Epithelial cell of proximal tubule (primary cell): ENCODE measurements around the gene RNF166. TPM values are rescaled to one million over a fixed set of nuclear protein-coding genes. Genes with fewer than 3 reads are reported as not detected.

Experiments
- DNase-seq: peaks from one replicate; pipeline ENCODE4 v3.0.0-alpha.2; 2011; ENCODE audit warnings: low read depth
- H3K4me3 ChIP-seq: 2 replicates; pipeline ENCODE4 v1.5.1; 2011; ENCODE audit warnings: low read depth, mild to moderate bottlenecking, low read length
- total RNA-seq: library from RNA; depleted of rRNA; stranded (reverse); fragments of >200 nt; gene quantifications from 2 replicates; pipeline ENCODE4 v1.2.3, GENCODE V29; 2015
- TF ChIP-seq, protein P1 (sequence below): conservative IDR thresholded peaks from 2 replicates; pipeline ENCODE4 v1.5.1; 2012; ENCODE audit warnings: low read depth, mild to moderate bottlenecking, low read length

Gene RNF166, protein sequence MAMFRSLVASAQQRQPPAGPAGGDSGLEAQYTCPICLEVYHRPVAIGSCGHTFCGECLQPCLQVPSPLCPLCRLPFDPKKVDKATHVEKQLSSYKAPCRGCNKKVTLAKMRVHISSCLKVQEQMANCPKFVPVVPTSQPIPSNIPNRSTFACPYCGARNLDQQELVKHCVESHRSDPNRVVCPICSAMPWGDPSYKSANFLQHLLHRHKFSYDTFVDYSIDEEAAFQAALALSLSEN
- total RNA-seq: 29.7 and 32.8 TPM in 2 replicates

DNA sequence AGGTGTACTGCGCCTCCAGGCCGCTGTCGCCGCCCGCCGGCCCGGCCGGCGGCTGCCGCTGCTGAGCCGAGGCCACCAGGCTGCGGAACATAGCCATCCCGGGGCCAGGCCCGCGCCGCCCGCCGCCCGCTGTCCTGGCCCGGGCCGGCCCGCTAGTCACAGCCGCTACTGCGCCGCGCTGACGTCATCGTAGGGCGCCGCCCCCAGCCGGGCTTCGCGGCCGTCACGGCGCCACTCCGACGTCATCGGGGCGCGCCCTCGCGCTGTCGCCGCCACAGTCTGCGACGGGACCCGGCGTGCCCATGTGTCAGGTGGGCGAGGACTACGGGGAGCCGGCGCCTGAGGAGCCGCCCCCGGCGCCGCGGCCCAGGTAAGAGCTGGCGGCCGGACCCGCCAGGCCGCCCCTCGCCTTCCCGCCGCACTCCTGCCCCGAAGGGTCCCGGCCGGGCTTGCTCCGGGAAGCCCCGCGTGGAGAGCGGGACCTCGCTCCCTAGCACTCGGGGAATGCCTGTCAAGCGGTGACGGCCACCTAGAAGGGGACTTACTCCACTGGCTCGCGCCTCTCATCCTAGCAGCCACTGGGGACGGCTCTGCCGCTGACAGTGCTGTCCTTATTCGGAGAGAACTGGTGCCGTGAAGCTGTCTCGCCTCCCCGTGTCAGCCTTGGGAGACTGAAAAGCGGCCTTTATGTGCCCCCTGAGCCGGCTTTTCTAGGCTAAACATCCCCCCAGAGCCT, at the start of gene RNF166, which contains the start of gene CTU2:
Gene RNF166, minus strand, starts transcription at position 180 of the 736 bp plus-strand sequence. Its CDS starts 83 bp downstream, at position 97.
Gene CTU2, plus strand, starts transcription at position 275 of the 736 bp plus-strand sequence. Its CDS starts 28 bp downstream, at position 303.
- H3K4me3 ChIP-seq: peak within 1 kb of the TSS; percentile 99
- TF ChIP-seq, protein P1, sequence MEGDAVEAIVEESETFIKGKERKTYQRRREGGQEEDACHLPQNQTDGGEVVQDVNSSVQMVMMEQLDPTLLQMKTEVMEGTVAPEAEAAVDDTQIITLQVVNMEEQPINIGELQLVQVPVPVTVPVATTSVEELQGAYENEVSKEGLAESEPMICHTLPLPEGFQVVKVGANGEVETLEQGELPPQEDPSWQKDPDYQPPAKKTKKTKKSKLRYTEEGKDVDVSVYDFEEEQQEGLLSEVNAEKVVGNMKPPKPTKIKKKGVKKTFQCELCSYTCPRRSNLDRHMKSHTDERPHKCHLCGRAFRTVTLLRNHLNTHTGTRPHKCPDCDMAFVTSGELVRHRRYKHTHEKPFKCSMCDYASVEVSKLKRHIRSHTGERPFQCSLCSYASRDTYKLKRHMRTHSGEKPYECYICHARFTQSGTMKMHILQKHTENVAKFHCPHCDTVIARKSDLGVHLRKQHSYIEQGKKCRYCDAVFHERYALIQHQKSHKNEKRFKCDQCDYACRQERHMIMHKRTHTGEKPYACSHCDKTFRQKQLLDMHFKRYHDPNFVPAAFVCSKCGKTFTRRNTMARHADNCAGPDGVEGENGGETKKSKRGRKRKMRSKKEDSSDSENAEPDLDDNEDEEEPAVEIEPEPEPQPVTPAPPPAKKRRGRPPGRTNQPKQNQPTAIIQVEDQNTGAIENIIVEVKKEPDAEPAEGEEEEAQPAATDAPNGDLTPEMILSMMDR: no peak
- DNase-seq: no peak

DNA sequence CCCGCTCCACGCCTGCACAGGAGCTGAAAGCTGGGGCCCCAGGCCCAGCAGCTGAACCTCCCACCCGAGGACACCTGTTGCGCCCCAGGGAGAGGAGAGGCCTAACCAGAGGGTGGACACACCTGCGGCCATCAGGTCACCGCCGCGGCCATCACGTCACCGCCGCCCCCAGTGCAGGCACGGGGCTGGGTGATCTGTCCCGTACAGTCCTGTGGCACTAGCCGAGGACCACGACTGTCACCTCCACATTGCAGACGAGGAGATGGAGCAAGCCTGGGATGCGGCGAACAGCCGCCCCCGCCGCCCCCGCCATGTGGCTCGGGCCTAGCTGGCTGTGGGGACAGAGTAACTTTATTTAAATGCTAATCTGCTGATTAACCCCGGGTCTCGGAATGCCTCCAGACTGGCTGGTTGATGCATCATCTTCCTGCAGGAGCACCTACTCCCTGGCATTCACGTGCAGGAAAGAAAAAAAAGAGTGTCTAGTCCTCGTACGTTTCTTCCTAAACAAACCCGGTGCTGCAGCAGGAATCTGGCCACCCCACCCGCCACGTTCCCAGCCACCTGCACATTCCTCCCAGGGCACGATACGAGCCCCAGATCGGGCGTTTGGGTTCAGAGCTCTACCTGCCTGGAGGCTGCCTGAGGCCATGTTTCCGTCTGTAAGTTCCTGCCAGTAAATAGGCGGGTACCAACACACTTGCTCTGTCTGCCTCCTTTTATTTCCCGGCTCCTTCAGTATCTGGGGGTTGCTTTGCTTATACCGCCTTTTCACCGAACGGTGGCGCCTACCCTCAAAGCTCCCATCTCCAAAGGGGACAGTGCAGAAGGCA, 48.9 kb upstream of the RNF166 start:
- no peak for DNase-seq
- TF ChIP-seq, protein P1: peak; percentile 36

DNA sequence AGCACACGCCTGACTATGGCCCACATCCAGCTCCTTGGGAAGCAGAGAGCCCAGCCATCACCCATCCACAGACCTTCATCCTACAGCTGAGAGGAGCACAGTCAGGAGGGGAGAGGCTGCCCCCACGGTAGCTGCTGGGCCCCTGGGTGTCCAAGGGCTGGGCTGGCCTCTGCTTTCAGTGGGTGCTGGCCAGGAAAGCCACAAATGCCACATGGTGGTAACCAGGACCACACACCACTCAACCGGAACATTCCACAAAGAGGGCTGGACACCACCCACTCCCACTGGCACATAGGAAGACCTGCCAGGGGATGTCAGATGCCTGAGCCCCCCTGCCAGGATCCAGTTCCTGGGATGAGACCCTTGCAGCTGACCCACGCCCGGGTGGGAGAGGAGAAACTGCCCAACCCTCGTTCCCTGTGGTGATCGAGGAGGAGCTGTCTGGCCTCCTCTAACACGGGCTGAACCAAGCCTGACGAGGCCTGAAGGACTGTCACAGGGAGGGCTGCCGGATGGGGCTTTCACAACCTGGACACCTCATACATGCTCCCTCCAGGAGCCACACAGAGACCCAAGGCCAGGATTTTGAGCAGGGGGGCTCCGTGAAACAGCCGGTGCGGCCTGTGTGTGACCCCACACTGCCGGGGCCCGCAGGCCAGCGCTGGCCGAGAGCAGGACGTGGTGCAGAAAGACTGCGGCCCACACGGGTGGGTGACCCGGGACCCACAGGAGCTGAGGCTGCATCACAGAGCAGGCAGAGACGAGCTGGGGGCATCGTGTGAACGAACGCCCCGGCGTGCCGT, 48.1 kb upstream of the RNF166 start:
- TF ChIP-seq, protein P1: no peak
- DNase-seq: no peak
- no peak overlapping the region for H3K4me3 ChIP-seq

More for the DNA sequence above, 48.9 kb upstream of the RNF166 start:
- no peak overlapping the region for H3K4me3 ChIP-seq

DNA sequence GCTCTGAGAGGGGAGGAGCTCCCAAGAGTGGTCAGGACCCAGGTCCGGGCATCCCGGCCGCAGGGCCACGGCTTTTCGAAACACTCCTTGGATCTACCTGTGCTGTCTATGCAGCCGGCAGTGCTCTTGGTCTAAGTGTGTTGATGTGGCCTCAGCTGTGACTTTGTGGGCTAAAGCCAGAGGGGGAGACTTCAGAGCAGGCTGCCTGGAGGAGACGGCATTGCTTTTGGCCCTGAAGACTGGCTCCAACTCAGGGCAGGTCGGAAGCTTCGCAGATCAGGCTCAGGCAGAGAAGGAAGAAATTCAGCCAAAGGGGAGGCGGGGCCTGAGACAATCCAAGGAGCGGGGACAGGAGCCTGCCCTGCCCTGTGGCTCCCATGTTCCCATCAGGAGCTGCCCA, 47.4 kb upstream of the RNF166 start:
- TF ChIP-seq, protein P1: no peak
- no peak overlapping the region for H3K4me3 ChIP-seq
- no peak for DNase-seq

DNA sequence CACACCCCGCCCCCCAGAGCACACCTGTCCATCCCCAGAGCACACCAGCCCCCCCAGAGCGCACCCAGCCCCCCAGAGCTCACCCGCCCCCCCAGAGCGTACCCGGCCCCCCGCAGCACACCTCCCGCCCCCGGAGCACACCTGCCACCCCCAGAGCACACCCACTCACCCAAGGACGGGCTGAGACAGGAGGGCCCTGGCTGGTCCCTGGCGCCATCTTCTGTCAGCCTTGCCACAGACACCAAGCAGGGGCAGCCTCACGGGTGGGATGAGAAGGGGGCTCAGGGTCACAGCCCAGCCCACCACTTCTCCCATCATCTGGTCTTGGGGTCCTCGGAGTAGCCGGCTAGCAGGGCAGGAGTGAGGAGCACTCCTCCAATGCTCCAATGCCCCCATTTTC, 47.0 kb upstream of the RNF166 start:
- no peak for DNase-seq
- TF ChIP-seq, protein P1: no peak
- H3K4me3 ChIP-seq: no peak overlapping the region

DNA sequence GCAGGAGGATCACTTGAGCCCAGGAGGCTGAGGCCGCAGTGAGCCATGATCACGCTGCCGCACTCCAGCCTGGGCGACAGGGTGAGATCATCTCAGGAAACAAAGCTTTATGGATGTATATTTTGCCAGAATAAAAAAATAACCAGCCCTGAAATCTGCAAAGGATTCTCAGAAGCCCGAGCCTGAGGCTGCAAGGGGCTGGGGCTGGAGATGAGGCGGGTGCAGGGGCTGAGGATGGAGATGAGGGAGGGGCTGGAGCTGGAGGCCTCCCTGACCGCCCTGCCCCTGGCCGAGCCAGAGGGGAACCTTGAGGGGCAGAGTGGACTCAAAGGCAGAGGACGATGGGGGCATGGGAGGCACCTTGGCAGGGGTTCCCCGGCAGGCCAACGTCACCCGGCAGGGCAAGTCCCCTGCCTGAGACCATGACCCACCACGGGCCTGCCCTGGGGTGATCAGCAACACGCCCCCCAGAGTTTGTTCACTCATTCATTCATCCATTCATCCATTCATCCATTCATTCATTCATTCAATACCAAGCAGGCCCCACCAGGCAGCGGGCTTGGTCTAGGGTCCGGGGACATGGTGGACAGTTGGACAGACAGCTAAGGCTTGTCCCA, 46.3 kb upstream of the RNF166 start:
- TF ChIP-seq, protein P1: no peak
- no peak for DNase-seq
- no peak overlapping the region for H3K4me3 ChIP-seq
